GM18873 (cell line): ENCODE data around the gene LTBP1.
"Not testable (repeated sequence)": the region's sequence is repeated elsewhere in the genome, so short reads cannot be mapped to it uniquely, and the experiment has no call there.

Source experiments
- ATAC-seq: cut with Tn5 transposase; IDR thresholded peaks from one replicate; pipeline ENCODE4 v1.9.1; 2021; ENCODE audit warnings: mild to moderate bottlenecking, moderate library complexity, moderate number of reproducible peaks; ENCODE audit not compliant: unreplicated experiment, low FRiP score

Gene LTBP1, protein sequence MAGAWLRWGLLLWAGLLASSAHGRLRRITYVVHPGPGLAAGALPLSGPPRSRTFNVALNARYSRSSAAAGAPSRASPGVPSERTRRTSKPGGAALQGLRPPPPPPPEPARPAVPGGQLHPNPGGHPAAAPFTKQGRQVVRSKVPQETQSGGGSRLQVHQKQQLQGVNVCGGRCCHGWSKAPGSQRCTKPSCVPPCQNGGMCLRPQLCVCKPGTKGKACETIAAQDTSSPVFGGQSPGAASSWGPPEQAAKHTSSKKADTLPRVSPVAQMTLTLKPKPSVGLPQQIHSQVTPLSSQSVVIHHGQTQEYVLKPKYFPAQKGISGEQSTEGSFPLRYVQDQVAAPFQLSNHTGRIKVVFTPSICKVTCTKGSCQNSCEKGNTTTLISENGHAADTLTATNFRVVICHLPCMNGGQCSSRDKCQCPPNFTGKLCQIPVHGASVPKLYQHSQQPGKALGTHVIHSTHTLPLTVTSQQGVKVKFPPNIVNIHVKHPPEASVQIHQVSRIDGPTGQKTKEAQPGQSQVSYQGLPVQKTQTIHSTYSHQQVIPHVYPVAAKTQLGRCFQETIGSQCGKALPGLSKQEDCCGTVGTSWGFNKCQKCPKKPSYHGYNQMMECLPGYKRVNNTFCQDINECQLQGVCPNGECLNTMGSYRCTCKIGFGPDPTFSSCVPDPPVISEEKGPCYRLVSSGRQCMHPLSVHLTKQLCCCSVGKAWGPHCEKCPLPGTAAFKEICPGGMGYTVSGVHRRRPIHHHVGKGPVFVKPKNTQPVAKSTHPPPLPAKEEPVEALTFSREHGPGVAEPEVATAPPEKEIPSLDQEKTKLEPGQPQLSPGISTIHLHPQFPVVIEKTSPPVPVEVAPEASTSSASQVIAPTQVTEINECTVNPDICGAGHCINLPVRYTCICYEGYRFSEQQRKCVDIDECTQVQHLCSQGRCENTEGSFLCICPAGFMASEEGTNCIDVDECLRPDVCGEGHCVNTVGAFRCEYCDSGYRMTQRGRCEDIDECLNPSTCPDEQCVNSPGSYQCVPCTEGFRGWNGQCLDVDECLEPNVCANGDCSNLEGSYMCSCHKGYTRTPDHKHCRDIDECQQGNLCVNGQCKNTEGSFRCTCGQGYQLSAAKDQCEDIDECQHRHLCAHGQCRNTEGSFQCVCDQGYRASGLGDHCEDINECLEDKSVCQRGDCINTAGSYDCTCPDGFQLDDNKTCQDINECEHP (N-terminal part only)

DNA sequence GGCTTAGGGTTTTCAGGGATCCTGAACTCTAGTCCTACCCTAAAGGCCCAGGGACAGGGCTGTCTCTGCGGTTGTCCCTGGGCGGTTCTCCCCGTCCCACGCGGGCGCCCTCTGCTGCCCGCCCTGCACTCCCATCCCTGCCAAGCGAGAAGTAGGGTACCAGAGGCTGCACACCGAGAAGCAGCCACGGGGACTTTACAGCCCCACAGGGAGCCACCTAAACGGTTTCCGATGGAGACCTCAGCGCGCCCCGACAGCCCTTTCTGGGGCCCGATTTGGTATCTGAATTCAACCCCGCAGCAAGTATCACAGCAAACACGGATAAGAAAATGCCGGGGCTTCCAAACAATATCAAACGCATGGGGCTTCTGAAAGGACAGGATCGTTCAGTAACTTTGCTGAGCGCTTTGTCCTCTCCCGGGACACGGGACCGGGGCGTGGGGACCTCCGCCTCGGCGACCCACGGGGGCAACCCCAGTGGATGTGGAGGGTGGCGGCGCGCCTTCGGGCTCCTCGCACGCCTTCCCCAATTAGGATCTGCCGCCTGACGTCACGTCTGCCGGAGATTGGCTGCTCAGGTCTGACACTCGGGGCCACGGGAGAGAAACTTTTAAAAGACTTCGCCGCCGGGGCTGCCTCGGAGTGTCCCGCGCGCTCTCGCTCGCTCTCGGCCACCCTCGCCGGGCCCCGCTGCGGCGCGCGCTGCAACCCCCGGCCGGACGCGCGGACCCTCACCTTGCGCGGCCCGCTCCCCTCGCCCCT, at the start of gene LTBP1:
TSS of gene LTBP1 (plus strand) at position 640 of the 762 bp plus-strand sequence. CDS start 372 bp downstream, outside the sequence.
- ATAC-seq = peak; percentile 56

DNA sequence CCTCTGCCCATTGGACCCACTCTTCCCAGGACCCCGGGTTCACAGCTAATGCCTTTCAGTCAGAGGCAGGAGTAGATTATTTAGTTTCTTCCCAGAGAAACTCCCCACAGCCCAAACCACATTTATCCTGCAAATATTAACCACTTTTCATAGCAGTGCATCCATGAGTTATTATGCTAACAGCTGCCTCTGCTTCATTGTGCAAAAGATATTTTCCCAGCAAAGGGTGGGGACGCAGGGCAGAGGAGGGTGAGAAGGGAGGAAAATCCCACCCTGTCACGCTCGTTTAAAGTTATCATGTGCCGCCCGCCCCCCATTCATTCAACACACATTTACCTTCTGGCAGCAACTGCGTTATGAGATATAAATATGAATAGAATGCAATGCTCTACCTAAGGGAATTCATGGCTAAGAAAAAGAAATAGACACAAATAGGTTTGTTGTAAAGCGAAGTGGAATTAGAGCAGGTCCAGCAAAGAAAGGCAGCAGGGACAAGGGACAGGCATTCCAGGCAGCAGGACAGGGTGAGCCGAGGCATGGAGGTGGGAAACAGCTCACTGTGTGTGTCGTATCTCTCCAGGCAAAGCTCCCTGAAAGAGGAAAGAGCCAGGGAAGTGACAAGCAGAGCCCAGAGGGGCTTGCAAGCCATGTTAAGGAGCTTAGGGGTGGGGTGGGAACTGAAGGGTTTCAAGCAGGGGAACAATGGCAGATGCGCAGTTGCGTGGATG, 46.3 kb upstream of the LTBP1 start:
- ATAC-seq = no peak

DNA sequence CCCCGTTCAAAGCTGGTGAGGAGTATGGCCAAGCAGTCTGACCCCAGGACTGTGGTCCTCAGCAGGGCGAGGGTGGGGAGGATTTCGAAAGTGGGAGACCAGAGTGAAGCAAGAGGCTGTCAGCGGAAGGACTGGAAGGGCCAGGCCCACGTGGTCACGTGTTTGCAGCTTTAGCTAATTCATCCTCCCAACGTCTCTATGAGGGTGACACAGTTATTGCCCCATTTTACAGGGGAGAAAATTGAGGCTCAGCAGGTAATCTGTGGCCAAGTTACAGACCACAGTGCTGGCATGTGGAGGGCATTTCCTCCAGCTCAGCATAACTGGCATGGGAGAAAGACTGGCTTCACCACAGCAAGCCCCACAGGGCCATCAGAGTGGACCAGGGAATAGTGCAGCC, 45.4 kb upstream of the LTBP1 start:
- ATAC-seq = no peak

DNA sequence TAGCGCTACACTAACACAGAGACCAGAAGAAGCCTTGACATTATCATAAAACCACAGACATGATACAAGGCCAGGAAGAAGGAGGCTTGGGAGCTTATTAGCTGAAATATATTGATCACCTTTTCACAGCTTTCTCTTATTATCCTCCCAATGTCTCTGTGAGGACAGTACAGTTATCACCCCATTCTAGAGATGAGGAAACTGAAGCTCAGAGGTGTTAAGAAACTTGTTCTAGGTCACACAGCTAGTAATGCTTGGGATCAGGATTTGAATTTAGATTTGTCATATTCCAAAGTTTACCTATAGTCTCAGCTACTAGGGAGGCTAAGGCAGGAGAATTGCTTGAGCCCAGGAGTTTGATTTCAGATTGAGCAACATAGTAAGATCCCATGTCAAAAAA, 44.6 kb upstream of the LTBP1 start:
- ATAC-seq = no peak

DNA sequence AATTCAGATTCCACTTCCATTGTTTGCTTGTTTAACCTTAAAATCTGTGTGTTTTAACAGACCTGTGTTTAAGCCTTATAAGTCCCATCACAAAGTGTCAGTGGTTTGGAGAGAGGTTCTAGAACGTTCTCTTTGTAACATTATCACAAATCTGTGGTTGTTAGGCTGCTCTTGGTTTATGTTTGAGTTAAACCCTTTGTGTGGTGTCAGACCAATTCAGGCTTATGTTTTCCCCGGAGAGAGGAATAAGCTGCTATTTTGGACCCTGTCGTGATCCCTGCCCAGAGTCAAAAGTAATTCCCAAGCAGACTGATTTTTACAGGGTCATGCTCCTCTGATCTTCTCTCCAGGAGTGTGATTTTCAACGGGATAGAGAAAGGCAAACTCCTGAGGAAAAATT, 43.8 kb upstream of the LTBP1 start:
- ATAC-seq = no peak

DNA sequence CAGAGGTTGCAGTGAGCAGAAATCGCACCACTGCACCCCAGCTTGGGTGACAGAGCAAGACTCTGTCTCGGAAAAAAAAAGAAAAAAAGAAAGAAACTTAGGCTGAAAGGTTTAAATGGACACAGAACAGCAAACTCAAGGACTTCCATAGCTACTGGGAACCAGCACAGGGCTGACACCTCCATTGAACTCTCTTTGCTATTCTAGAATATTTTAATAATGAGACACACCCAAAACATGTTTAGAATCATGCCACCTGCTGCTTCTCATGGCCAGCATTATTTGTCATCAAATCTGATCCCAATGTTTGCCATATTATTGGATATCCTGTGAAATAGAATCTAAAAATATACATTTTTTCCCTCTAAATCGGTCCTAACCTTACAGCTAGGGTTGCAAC, 42.7 kb upstream of the LTBP1 start:
- no peak for ATAC-seq

DNA sequence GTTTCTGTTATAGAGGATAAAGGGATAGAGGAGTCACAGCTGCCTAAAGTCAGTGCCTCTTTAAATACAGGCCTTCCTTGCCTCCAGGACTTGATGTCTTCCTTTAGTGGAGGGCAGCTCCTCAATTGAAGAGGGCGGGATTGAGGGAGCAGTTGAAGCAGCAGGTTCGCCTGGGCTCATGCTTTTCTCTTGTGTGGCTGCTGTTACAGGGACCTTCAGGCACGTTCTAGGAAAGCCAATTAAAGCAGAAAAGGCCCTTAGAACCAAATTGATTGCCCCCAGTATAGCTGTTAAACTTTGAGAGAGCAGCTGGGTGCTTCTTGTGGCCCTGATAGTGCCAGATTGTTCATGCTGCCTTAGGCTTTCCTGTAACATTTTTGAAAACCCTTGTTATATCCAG, 42.0 kb upstream of the LTBP1 start:
- ATAC-seq = no peak

DNA sequence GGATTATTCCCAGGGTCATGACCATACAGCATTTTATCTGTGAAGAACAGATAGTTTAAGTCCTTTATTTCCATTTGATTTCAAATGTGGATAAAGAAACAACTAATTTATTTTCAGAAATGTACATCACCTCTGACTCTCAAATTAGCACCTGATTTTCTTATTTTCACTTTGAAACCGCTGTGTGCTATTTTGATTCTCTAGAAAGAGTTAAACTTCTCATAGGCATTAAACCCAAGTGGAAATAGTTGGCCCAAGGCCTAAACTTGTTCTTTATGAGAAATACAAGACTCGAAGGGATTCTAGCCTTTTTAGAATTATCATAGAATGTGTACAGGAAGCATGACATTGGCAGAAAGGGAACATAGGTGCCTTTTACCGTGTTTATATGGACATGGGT, 41.5 kb upstream of the LTBP1 start:
- ATAC-seq = no peak

DNA sequence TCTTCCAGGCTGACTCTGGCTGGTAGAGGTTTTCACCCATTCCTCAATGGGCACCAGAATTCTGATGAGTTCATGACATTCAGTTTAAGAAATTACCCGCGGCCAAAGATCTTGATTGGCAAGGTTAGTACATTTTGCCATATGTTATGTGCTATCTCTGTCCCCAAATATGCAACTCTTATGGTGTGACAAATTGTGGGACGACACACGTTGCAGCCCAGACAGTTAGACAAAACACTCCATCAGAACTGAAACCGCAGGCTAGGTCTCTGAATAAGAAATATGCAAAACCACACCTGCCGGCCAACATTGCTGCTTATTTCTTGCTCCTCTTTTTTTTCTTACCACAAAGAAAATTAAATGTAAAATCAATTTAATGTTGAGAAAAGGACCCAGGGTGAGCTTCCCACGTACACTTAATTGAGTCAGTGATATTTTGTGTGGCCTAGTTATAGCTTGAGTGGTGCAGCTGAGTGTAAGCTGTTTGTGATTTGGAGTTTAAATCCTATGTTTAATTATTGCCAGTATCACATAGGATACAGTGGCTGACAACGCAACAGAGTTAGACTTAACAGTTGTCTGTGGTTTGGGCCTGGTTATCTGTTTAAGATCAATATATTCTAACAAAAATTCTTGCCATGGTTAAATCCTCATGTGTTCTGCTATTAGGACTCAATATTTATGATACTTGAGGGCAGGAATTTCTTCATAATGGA, 35.7 kb upstream of the LTBP1 start:
- peak; percentile 86 for ATAC-seq

DNA sequence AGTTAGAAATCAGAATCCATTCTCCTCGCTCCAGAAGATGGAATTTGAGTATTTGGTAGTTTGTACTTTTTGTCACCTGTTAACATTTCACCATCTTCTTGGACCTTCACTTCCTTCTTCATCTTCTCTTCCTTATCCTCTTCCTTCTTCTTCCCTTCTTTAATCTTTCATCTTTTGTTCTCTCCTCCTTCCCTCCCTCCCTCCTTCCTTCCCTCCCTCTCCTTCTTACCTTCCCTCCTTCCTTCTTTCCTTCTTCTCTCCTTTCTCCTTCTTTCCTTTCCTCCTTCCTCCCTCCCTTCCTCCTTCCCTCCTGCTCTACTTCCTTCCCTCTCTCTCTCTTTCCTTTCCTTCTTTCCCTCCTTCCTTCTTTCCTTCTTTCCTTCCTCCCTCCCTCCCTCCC, 31.1 kb upstream of the LTBP1 start:
- ATAC-seq = no peak

DNA sequence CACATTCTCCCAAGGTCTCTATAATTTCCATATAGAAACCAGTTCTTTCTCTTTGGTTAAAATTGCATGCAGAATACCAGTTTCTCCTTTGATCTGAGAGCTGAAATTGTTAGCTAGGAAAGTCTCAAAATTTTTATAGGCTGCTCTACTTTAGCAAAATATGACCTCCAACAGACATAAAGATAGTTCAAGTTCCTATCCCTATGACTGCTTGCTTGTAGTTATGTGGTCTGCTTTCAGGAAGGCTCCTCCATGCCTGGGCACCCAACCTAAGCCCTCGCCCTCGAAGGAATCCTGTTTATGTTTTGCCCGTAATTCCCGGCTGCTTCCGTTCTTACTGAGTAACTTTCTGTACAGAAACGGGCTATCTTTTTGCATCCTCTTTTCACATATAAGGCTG, 28.0 kb upstream of the LTBP1 start:
- no peak for ATAC-seq

DNA sequence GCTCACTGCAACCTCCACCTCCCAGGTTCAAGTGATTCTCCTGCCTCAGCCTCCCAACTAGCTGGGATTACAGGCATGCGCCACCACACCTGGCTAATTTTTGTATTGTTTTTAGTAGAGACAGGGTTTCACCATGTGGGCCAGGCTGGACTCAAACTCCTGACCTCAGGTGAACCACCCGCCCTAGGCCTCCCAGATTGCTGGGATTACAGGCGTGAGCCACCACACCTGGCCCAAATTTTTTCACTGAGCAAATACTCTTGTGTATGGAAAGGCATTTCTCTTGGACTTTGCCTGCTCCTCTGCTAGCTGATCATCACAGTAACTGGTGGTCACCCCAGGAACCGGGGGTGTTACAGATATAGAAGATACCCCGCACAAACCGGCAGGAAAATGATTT, 26.9 kb upstream of the LTBP1 start:
- not testable (repeated sequence) for ATAC-seq

DNA sequence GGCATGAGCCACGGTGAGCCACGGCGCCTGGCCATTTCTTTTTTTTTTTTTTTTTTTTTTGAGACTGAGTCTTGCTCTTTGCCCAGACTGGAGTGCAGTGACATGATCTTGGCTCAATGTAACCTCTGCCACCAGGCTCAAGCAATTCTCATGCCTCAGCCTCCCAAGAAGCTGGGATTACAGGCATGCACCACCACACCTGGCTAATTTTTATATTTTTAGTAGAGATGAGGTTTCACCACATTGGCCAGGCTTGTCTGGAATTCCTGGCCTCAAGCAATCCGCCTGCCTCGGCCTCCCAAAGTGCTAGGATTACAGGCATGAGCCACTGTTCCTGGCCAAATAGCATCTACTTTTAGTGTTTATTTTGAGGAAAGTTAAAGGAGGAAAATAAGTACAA, 25.3 kb upstream of the LTBP1 start:
- not testable (repeated sequence) for ATAC-seq

DNA sequence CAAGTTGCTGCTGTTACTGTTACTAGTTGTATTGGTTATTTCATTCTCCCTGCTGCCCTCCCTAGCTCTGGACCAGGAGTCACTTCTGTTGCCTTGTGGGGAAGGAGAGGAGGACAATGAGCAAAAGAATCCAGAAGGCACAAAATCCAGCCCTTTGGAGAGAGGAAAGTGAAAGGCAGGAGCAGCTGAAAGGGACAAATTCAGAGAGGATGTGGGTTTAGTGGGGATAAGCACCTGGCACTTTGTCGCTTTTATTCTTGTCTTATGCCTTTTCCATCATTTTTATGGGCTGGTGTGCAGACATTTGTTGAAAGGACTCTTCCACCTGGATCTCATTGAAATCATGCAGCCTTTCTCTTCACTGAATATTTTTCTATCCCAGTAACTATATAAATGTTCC, 24.3 kb upstream of the LTBP1 start:
- ATAC-seq = no peak

DNA sequence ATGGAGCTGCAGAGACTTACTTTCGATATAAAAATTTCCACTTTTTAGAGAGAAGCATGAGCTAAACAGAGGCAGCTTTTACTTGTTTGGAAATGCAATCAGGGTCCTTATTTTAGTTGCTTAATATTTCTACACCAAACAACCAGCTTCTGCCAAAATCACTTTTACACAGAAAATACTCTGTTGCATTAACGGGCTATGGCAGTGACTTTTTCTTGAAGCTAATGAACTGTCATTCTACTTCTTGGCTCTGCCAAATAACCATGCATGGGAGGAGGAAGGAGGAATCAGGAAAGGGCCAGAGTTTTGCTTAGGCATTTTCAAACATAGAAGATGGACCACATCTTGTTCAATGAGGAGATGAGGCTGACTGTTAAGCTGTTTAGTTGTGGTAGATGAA, 23.6 kb upstream of the LTBP1 start:
- no peak for ATAC-seq

DNA sequence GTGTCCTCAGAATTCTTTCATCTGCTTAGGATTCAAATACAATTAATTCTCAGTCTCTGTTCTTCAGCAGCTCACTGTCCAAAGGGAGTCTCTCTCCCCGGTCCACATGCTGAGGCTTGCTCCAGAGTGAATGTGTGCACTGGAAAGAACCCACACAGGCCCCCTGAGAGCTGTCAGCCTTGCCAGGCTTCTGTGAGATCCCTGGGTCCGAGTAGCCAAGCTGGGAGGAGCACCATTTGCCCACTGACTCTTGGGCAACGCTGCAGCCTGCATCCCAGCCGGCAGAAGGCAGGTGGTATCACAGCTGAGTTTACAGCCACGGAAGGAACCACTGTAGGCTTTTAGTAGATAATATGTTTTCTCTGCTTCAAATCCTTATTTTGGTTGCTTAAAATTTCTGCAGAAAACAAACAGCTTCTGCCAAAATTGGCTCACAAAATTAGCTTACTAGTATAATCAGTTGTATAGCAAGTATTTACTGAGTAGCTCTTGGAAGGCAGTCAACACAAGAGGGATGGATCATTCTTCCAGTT, 21.4 kb upstream of the LTBP1 start:
- ATAC-seq = no peak

DNA sequence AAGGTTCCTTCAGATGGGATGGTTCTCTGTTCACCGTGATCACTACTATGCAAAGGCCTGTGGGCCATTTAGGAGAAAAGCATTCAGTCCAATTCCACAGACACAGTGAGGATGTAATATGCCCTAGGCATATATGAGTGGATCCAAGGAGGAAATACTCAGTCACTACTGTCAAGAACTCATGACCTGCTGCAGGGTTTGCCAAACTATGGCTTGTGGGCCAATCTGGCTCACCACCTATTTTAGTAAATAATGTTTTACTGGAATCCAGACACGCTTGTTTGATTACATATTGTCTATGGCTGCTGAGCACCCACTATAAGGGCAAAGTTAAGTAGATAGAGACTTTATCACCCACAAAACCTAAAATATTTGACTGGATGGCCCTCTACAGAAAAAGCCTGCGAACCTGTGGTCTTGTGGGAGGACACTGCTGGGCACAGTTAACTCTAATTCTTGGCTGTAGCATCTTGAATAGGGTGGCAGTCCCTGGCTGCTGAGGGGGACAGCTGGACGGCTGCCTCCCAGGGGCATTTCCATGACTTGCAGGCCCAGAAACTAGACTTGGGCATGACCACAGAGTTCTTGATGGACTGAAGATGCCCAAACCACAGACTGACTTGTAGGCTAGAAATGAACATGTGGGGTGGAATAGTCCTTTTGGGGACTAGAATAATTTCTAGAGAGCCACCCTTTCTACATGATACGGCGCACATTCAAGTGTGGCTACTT, 20.6 kb upstream of the LTBP1 start:
- ATAC-seq = no peak

DNA sequence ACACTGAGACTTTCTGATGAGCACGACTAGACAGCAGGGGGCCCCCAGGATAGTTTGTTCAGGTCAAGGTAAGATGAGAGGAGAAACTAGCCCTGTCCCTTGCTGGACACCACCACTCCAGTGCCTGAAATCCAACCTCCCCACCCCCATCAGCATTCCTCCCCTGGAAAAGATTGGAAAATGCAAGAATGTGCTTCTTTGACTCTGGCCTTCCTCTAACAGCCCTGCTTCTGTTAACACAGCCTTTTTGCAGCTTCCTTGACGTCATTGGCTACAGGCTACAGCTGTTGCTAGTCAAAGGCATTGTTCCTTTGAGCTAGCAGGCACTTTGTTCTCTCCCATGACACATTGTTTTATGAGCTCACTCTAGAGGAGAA, 20.1 kb upstream of the LTBP1 start:
- no peak for ATAC-seq
